CD14-positive monocyte (primary cell): ENCODE measurements around the gene POLL. TPM values are rescaled to one million over a fixed set of nuclear protein-coding genes. Genes with fewer than 3 reads are reported as not detected.

Experiments used
- DNase-seq, 3 donors: peaks; one replicate each; pipeline ENCODE4 v3.0.0-alpha.2; 2011 to 2022
- H2AFZ ChIP-seq: 2 replicates; pipeline ENCODE4 v1.6.0; 2012; ENCODE audit warnings: mild to moderate bottlenecking, low read depth, low read length, inconsistent platforms; ENCODE audit not compliant: insufficient read depth, poor library complexity, severe bottlenecking
- H3K27ac ChIP-seq, 2 donors: 1 replicate in 1 of 2; 2 replicates in 1 of 2; pipeline ENCODE4 v1.5.1; 2012 to 2013; ENCODE audit warnings: low read length in 2 of 2, control low read depth in 1 of 2, inconsistent platforms in 1 of 2, low read depth in 1 of 2, mild to moderate bottlenecking in 1 of 2
- H3K27me3 ChIP-seq, 2 donors: one replicate each; pipeline versions ENCODE4 v1.6.0 to v1.6.1; 2011 to 2013; ENCODE audit warnings: low read length in 2 of 2; ENCODE audit not compliant: control insufficient read depth in 2 of 2, insufficient read depth in 2 of 2
- H3K36me3 ChIP-seq, 2 donors: replicated peaks in 1 of 2; 1 replicate in 1 of 2; 2 replicates in 1 of 2; pipeline versions ENCODE4 v1.5.1 to v1.6.1; 2012 to 2013; ENCODE audit warnings: low read length in 2 of 2, control low read depth in 1 of 2, inconsistent platforms in 1 of 2, mild to moderate bottlenecking in 1 of 2; ENCODE audit not compliant: insufficient read depth in 2 of 2, control insufficient read depth in 1 of 2
- H3K4me1 ChIP-seq, 2 donors: 1 replicate in 1 of 2; 2 replicates in 1 of 2; pipeline versions ENCODE4 v1.5.1 to v1.6.1; 2012 to 2013; ENCODE audit warnings: low read length in 2 of 2, control low read depth in 1 of 2, inconsistent platforms in 1 of 2, mild to moderate bottlenecking in 1 of 2, moderate library complexity in 1 of 2; ENCODE audit not compliant: insufficient read depth in 2 of 2, control insufficient read depth in 1 of 2
- H3K4me2 ChIP-seq: replicated peaks from 2 replicates; pipeline ENCODE3; 2012; ENCODE audit warnings: low read length, moderate library complexity, mild to moderate bottlenecking; ENCODE audit not compliant: poor library complexity, severe bottlenecking; ENCODE audit errors: extremely low read depth
- H3K4me3 ChIP-seq, 3 experiments: fragments of 200-600 bp in 1 of 3; sonication (generic) in 1 of 3; replicated peaks in 1 of 3; 1 replicate in 2 of 3; 2 replicates in 1 of 3; pipeline ENCODE4 v1.5.1; 2011 to 2013; ENCODE audit warnings: low read length in 3 of 3, mild to moderate bottlenecking in 3 of 3, control low read depth in 2 of 3, low read depth in 2 of 3, inconsistent platforms in 1 of 3, moderate library complexity in 1 of 3
- H3K79me2 ChIP-seq: 2 replicates; pipeline ENCODE4 v1.6.0; 2012; ENCODE audit warnings: mild to moderate bottlenecking, control low read depth, inconsistent platforms, low read length, moderate library complexity; ENCODE audit not compliant: insufficient read depth
- H3K9ac ChIP-seq: 2 replicates; pipeline ENCODE4 v1.6.0; 2017; ENCODE audit warnings: low read length, mild to moderate bottlenecking; ENCODE audit not compliant: insufficient read depth, poor library complexity, severe bottlenecking
- H3K9me3 ChIP-seq, 2 donors: replicated peaks in 1 of 2; 1 replicate in 1 of 2; 2 replicates in 1 of 2; pipeline versions ENCODE4 v1.5.1 to v1.6.1; 2012 to 2013; ENCODE audit warnings: low read length in 2 of 2, control low read depth in 1 of 2; ENCODE audit not compliant: control insufficient read depth in 1 of 2, insufficient read depth in 1 of 2
- H4K20me1 ChIP-seq: 2 replicates; pipeline ENCODE4 v1.6.0; 2012; ENCODE audit warnings: mild to moderate bottlenecking, low read length, control low read depth, moderate library complexity; ENCODE audit not compliant: insufficient read depth
- H3K27ac Mint-ChIP-seq, 7 donors: one replicate each; pipeline ENCODE4 v1.8.0; 2020; ENCODE audit warnings: mild to moderate bottlenecking in 7 of 7, mixed read lengths in 7 of 7, moderate library complexity in 6 of 7, inconsistent platforms in 2 of 7
- H3K27me3 Mint-ChIP-seq, 3 donors: one replicate each; pipeline ENCODE4 v1.8.0; 2021 to 2022; ENCODE audit warnings: low read depth in 3 of 3, mild to moderate bottlenecking in 3 of 3, mixed read lengths in 3 of 3, moderate library complexity in 3 of 3, inconsistent platforms in 1 of 3
- H3K36me3 Mint-ChIP-seq, 2 donors: one replicate each; pipeline ENCODE4 v1.8.0; 2020; ENCODE audit warnings: mixed read lengths in 2 of 2, inconsistent platforms in 1 of 2, mild to moderate bottlenecking in 1 of 2
- H3K4me1 Mint-ChIP-seq: one replicate; pipeline ENCODE4 v1.8.0; 2020; ENCODE audit warnings: mild to moderate bottlenecking, mixed read lengths
- H3K4me3 Mint-ChIP-seq, 2 donors: one replicate each; pipeline ENCODE4 v1.8.0; 2020; ENCODE audit warnings: mild to moderate bottlenecking in 2 of 2, mixed read lengths in 2 of 2, moderate library complexity in 1 of 2
- H3K9me3 Mint-ChIP-seq, 7 donors: one replicate each; pipeline ENCODE4 v1.8.0; 2020 to 2022; ENCODE audit warnings: mixed read lengths in 7 of 7, mild to moderate bottlenecking in 6 of 7, moderate library complexity in 6 of 7, inconsistent platforms in 2 of 7
- CTCF ChIP-seq: fragments of 200-600 bp; IDR thresholded peaks from one replicate; pipeline ENCODE4 v1.8.0; 2022; ENCODE audit warnings: antibody characterized with exemption, mild to moderate bottlenecking
- WGBS: methylation state at CpG from one replicate; pipeline ENCODE4 v1.1.5; 2013; ENCODE audit warnings: missing lambda C conversion rate; ENCODE audit not compliant: insufficient coverage; 5-methylcytosine and 5-hydroxymethylcytosine counted together
- intact Hi-C, 2 donors: fragments of 100-400 bp; cut with micrococcal nuclease; formaldehyde crosslinking; loops; one replicate each; pipeline versions ENCODE4 v1.15.0 to v1.15.1; 2023
- polyA plus RNA-seq, 3 donors: library from polyadenylated mRNA; depleted of rRNA in 1 of 3; unstranded in 2 of 3; stranded (reverse) in 1 of 3; fragments of 300-500 nt in 2 of 3; fragments of >200 nt in 1 of 3; fragmentation: Illumina TruSeq in 2 of 3; gene quantifications; 1 replicate in 2 of 3; 2 replicates in 1 of 3; pipeline ENCODE4 v1.2.3, GENCODE V29; 2012 to 2021

The POLL gene
- polyA plus RNA-seq, 3 donors: 9.9 to 37.0 (median 10.6) TPM

GRCh38 chr10:101617824-101618568, 29.9 kb upstream of the POLL start:
- Mint-ChIP-seq H3K9me3 (peaks cover 0 to 2% (median 0%) of the 10 kb centered on the region in 7 donors), H3K4me3 (peak overlapping the region in 1 of 2 donors; percentile 80), H3K36me3 (peaks cover 50 to 62% of the 10 kb centered on the region in 2 donors), H3K4me1 (peaks cover 36% of the 10 kb centered on the region), H3K27ac (peak overlapping the region in 6 of 7 donors; percentile 43 to 81 (median 74)), H3K27me3 (peaks cover 0 to 2% (median 1%) of the 10 kb centered on the region in 3 donors)
- Histone ChIP-seq H3K27me3 (no peaks in the 10 kb centered on the region), H3K9me3 (no peaks in the 10 kb centered on the region), H3K4me2 (peak overlapping the region; percentile 30), H4K20me1 (peaks cover 27% of the 10 kb centered on the region), H3K9ac (peak overlapping the region; percentile 13), H3K79me2 (no peaks in the 10 kb centered on the region), H3K4me3 (no peak overlapping the region), H3K4me1 (peaks cover 24 to 26% of the 10 kb centered on the region in 2 donors), H2AFZ (no peak overlapping the region), H3K27ac (peak overlapping the region; percentile 18 to 57), H3K36me3 (peaks cover 22 to 74% of the 10 kb centered on the region in 2 donors)
- intact Hi-C loops: no loop called here
- no peak for TF ChIP-seq CTCF
- no peak for DNase-seq
- WGBS: 36% methylated on average over 4 of the region's 4 CpGs

- Mint-ChIP-seq H3K4me1 (peaks cover 36% of the 10 kb centered on the region), H3K9me3 (peaks cover 0 to 2% (median 0%) of the 10 kb centered on the region in 7 donors), H3K4me3 (peak overlapping the region in 1 of 2 donors; percentile 80), H3K27ac (peak overlapping the region in 6 of 7 donors; percentile 1 to 66 (median 16)), H3K36me3 (peaks cover 46 to 63% of the 10 kb centered on the region in 2 donors), H3K27me3 (peaks cover 0 to 2% (median 1%) of the 10 kb centered on the region in 3 donors)
- Histone ChIP-seq H3K36me3 (peaks cover 22 to 74% of the 10 kb centered on the region in 2 donors), H3K27me3 (no peaks in the 10 kb centered on the region), H3K79me2 (no peaks in the 10 kb centered on the region), H4K20me1 (peaks cover 27% of the 10 kb centered on the region), H3K4me3 (no peak overlapping the region), H3K9me3 (no peaks in the 10 kb centered on the region), H2AFZ (no peak overlapping the region), H3K9ac (peak overlapping the region; percentile 13), H3K4me1 (peaks cover 24 to 26% of the 10 kb centered on the region in 2 donors), H3K27ac (peak overlapping the region in 1 of 2 donors; percentile 57), H3K4me2 (peak overlapping the region; percentile 30)
- no peak for TF ChIP-seq CTCF
- no peak for DNase-seq
- intact Hi-C loops: no loop called here
- WGBS: 40% methylated on average over 2 of the region's 8 CpGs
Observed at GRCh38 chr10:101617102-101617823, 29.2 kb upstream of the POLL start.
